ENCODE data around the gene LRMDA.

The LRMDA gene

GRCh38 chr10:75860009-75860408 lies 428.6 kb downstream of the LRMDA start:
- no peaks in the 10 kb centered on the region for H4K20me1 ChIP-seq
- no peak overlapping the region for H3K9ac ChIP-seq
- H3K27me3 ChIP-seq, result no peaks in the 10 kb centered on the region
- no peak overlapping the region for H3K4me2 ChIP-seq
- H3K36me3 ChIP-seq, result no peaks in the 10 kb centered on the region
- TF ChIP-seq Cebpa-rat (IDR thresholded peaks at IDR 0.05), result no peak
- no peak overlapping the region for H3K27ac ChIP-seq
- 0 out of 22 replicates have a peak, but pooled peaks cover 0 to 7% (median 0%) of the 10 kb centered on the region in 11 experiments for H3K9me3 ChIP-seq (replicated peaks in 1 of 11)
- H3K4me3 ChIP-seq, result no peak overlapping the region
- peaks cover 0 to 19% (median 0%) of the 10 kb centered on the region in 10 experiments; a peak in 2 of 20 replicates for H3K4me1 ChIP-seq

DNA sequence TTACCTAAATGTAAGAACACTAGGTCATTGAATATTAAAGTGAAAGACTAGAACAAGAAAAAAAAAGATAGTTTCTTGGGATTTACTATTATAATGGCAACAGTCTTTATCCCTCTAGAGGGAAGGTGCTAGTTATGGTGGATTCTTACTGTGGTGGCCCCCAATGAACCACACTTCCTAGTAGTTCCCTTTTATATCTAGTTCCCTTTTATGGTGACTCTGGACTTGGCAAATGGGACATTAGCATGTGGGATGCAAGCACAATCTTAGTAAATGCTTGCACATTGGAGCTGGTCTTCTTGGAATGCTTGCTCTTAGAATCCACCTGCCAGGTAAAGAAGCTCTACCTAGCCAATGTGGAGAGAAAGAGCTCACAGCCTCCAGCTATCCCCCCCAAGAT lies 430.2 kb downstream of the LRMDA start:
- Histone ChIP-seq H3K4me2 (no peak overlapping the region; a peak in 1 of 22 replicates), H3K4me3 (no peak overlapping the region), H4K20me1 (no peaks in the 10 kb centered on the region), H3K9ac (no peak overlapping the region), H3K4me1 (peaks cover 0 to 19% (median 0%) of the 10 kb centered on the region in 10 experiments; a peak in 2 of 20 replicates), H3K27me3 (no peaks in the 10 kb centered on the region), H3K27ac (no peak overlapping the region; a peak in 1 of 22 replicates), H3K36me3 (no peaks in the 10 kb centered on the region), H3K9me3 (replicated peaks in 1 of 11) (no peaks in the 10 kb centered on the region)
- no peak for TF ChIP-seq Cebpa-rat (IDR thresholded peaks at IDR 0.05)

DNA sequence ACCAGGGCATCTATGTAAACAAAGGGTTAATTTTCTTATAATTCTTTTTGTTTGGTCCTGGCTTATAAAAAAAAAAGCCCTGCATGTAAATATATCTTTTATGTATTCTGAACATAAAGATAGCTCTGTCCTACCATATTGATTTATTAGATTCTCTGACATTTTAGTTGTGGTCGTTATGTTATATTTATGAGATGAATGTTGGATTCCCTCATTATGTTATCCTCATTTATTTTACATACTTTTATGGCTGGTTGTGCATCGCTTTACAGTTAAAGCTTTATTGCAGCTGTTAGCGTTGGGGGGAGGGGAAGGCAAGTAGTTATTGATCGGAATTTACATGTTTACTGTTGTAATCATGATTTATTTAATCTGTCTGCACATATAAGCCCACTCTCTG lies 431.5 kb downstream of the LRMDA start:
- Histone ChIP-seq H3K4me2 (no peak overlapping the region), H3K4me1 (peaks cover 0 to 11% (median 0%) of the 10 kb centered on the region in 10 experiments; a peak in 2 of 20 replicates), H3K4me3 (no peak overlapping the region), H3K9ac (no peak overlapping the region), H3K27ac (no peak overlapping the region), H3K9me3 (replicated peaks in 1 of 11) (no peaks in the 10 kb centered on the region), H3K36me3 (no peaks in the 10 kb centered on the region), H4K20me1 (no peaks in the 10 kb centered on the region), H3K27me3 (no peaks in the 10 kb centered on the region)
- no peak for TF ChIP-seq Cebpa-rat (IDR thresholded peaks at IDR 0.05)

DNA sequence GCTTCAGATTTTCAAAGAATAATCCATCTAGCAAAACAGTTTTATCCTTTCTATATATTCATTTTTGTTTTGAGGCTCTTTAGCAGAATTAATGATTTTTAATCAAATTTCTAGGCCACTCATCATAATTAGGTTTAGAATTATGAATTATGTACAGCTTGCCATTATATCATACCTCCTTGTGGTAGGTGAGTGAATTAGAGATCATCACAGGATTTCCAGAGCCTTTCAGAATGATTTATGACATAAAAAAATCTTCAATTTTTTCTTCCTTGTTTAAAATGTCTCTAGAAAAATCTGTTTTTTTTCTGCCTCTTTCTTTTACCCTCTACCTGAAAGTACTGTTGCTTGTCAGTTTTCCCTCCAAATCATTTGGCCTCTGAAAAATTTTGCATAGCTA lies 433.3 kb downstream of the LRMDA start:
- no peak overlapping the region for H3K9ac ChIP-seq

DNA sequence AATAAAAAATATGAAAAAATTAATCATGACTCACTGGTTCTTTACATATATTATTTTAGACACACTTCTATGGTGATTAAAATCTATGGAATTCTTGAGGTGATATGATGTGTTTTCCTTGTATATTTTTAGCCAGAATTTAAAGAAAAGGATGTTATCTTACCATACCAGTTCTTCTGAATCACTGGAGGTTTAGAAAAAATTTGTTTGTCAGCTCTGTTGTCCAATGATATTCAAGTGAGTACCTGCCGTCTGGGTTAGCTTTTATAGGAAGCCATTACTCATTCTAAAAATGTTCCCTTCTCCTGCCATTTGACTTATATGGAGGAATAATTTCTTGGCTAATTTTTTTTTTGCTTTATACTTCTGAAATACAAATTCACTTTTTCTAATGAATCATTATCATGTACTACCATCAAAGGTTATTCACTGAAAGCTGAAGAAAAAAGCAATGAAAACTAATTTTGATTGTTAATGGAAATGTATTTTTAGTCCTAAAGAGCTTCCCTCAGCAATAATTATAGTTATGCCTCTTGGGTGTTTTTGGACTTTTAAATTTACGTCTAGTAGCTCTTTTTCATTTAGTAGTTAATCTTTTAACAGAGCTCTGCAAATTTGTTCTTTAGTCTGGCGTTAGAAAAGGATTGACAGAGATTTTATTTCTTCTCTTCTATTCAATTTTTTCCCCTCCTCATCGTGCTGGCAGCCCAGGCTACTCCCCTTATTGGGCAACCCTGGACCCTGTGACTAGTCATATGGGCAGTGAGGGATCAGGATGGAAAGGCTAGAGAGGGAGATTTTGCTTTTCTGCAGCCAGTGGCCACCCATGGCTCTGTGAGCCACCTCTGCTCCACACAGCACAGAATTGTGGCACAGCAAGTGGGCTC lies 434.2 kb downstream of the LRMDA start:
- no peak for TF ChIP-seq Cebpa-rat (IDR thresholded peaks at IDR 0.05)
- no peaks in the 10 kb centered on the region for H4K20me1 ChIP-seq
- H3K27ac ChIP-seq, result no peak overlapping the region
- no peaks in the 10 kb centered on the region for H3K27me3 ChIP-seq
- H3K4me3 ChIP-seq, result no peak overlapping the region
- no peak overlapping the region for H3K4me2 ChIP-seq
- H3K4me1 ChIP-seq, result peaks cover 0 to 11% (median 0%) of the 10 kb centered on the region in 10 experiments; a peak in 2 of 20 replicates
- no peaks in the 10 kb centered on the region for H3K36me3 ChIP-seq
- no peaks in the 10 kb centered on the region for H3K9me3 ChIP-seq (replicated peaks in 1 of 11)
- no peak overlapping the region for H3K9ac ChIP-seq

More for the DNA sequence above, 433.3 kb downstream of the LRMDA start:
- Histone ChIP-seq H4K20me1 (no peaks in the 10 kb centered on the region), H3K4me2 (no peak overlapping the region), H3K4me1 (peaks cover 0 to 11% (median 0%) of the 10 kb centered on the region in 10 experiments; a peak in 2 of 20 replicates), H3K27ac (no peak overlapping the region), H3K27me3 (no peaks in the 10 kb centered on the region), H3K4me3 (no peak overlapping the region), H3K36me3 (no peaks in the 10 kb centered on the region), H3K9me3 (replicated peaks in 1 of 11) (no peaks in the 10 kb centered on the region)
- TF ChIP-seq Cebpa-rat (IDR thresholded peaks at IDR 0.05), result no peak

- no peak for TF ChIP-seq Cebpa-rat (IDR thresholded peaks at IDR 0.05)
- no peaks in the 10 kb centered on the region for H4K20me1 ChIP-seq
- H3K9ac ChIP-seq, result no peak overlapping the region
- no peaks in the 10 kb centered on the region for H3K27me3 ChIP-seq
- no peaks in the 10 kb centered on the region for H3K9me3 ChIP-seq (replicated peaks in 1 of 11)
- no peak overlapping the region for H3K27ac ChIP-seq
- H3K4me1 ChIP-seq, result peaks cover 0 to 7% (median 0%) of the 10 kb centered on the region in 10 experiments; a peak in 2 of 20 replicates
- H3K4me3 ChIP-seq, result no peak overlapping the region
- no peaks in the 10 kb centered on the region for H3K36me3 ChIP-seq
- no peak overlapping the region for H3K4me2 ChIP-seq
Observed at GRCh38 chr10:75866300-75866625, 434.8 kb downstream of the LRMDA start.

GRCh38 chr10:75866731-75867130 lies 435.3 kb downstream of the LRMDA start:
- Histone ChIP-seq H3K27ac (no peak overlapping the region), H4K20me1 (no peaks in the 10 kb centered on the region), H3K27me3 (no peaks in the 10 kb centered on the region), H3K4me2 (no peak overlapping the region), H3K9me3 (replicated peaks in 1 of 11) (no peaks in the 10 kb centered on the region), H3K4me1 (peaks cover 0 to 2% (median 0%) of the 10 kb centered on the region in 10 experiments; a peak in 2 of 20 replicates), H3K9ac (no peak overlapping the region), H3K36me3 (no peaks in the 10 kb centered on the region), H3K4me3 (no peak overlapping the region)
- TF ChIP-seq Cebpa-rat (IDR thresholded peaks at IDR 0.05), result no peak

GRCh38 chr10:75868574-75868973 lies 437.1 kb downstream of the LRMDA start:
- Histone ChIP-seq H3K9ac (no peak overlapping the region), H3K4me1 (no peaks in the 10 kb centered on the region), H3K27me3 (no peaks in the 10 kb centered on the region), H3K27ac (no peak overlapping the region), H3K36me3 (no peaks in the 10 kb centered on the region), H3K4me3 (no peak overlapping the region), H4K20me1 (no peaks in the 10 kb centered on the region), H3K4me2 (no peak overlapping the region), H3K9me3 (replicated peaks in 1 of 11) (no peaks in the 10 kb centered on the region)
- TF ChIP-seq Cebpa-rat (IDR thresholded peaks at IDR 0.05), result no peak

- Histone ChIP-seq H3K4me1 (no peaks in the 10 kb centered on the region), H3K36me3 (no peaks in the 10 kb centered on the region), H3K9me3 (replicated peaks in 1 of 11) (no peaks in the 10 kb centered on the region), H3K9ac (no peak overlapping the region), H3K4me2 (no peak overlapping the region), H3K4me3 (no peak overlapping the region), H3K27me3 (no peaks in the 10 kb centered on the region), H4K20me1 (no peaks in the 10 kb centered on the region), H3K27ac (no peak overlapping the region)
- TF ChIP-seq Cebpa-rat (IDR thresholded peaks at IDR 0.05), result no peak
Observed at GRCh38 chr10:75870039-75870645, 438.7 kb downstream of the LRMDA start.

Data from BLaER1 treated with 17β-estradiol and CSF1 and Interleukin-3, amounts not matched to agents 10 nM and 100 nM (cell line).